Measurements from ENCODE around the gene D2HGDH.
"Not testable (repeated sequence)": the region's sequence is repeated elsewhere in the genome, so short reads cannot be mapped to it uniquely, and the experiment has no call there.

Gene D2HGDH

DNA sequence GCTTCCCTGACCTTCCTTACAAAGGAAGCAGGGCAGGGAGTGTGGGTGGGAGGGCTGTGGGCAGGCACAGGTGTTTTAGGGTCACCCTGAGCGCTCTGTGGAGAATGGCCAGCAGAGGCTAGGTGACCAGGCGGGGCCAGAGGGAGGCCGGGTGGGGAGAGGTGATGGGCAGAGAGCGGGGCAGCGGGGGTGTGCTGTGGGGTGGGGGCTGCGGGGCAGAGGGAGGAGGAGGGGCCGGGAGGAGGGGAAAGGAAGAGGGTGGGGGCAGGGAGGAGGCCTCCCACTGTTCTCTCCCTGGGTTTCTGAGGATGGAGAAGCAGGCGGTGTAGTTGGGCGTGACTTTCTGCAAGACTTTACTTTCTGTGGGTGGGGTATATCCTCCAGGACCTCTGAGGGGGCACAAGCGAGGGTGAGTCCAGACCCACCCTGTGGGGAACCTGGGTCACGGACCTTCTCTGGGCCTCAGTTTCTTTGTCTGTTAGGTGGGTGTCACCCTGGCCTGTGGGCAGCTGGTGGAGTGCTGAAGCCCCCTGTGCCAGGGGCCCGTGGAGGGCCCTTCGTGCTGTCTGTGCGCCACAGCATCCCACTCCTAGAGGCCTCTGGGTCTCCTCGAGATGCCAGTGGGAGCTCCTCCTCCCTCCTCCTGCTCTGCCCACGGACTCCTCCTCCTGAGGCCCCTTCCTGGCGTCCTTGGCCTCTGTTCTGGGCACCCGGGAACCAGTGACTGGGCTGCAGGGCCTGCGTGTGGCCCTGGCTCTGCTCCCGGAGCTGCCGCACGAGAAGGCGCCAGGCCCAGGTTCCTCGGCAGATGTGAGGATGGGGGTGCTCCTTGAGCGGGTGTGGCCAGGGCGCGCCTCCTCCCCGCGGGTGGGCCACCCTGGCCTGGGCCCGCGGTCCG is 68.2 kb downstream of the D2HGDH start:
- ATAC-seq (ENCODE audit: low read depth) = no peak
- H3K27ac Mint-ChIP-seq = no peak overlapping the region
- DNase-seq (ENCODE audit: low spot score in 2 of 2) = no peak
- no peaks in the 10 kb centered on the region for H3K27me3 Mint-ChIP-seq
- no peaks in the 10 kb centered on the region for H3K36me3 Mint-ChIP-seq
- no peaks in the 10 kb centered on the region for H3K9me3 Mint-ChIP-seq
- H3K4me3 Mint-ChIP-seq = no peak overlapping the region
- H3K4me1 Mint-ChIP-seq = peaks cover 7% of the 10 kb centered on the region

DNA sequence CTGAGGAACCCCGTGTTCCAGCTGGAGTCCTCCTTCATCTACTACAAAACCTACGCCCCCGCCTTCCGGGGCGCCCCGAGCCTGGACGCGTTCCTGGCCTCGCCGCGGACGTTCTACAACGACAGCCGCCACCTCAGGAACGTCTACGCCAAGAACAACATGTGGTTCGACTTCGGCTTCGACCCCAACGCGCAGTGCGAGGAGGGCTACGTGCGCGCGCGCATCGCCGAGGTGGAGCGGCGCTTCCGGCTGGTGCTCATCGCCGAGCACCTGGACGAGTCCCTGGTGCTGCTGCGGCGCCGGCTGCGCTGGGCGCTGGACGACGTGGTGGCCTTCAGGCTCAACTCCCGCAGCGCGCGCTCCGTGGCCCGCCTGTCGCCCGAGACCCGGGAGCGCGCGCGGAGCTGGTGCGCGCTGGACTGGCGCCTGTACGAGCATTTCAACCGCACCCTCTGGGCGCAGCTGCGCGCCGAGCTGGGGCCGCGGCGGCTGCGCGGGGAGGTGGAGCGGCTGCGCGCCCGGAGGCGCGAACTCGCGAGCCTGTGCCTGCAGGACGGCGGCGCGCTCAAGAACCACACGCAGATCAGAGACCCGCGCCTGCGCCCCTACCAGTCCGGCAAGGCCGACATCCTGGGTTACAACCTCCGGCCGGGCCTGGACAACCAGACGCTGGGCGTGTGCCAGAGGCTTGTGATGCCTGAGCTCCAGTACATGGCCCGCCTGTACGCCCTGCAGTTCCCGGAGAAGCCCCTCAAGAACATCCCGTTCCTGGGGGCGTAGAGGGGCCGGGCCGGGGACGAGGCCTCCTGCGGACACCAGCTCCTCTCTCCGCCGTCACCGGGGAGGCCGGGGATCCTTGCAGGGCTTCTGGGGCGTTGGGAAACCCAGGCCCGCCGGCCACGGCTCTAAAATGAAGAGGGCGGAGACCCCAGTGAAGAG is 69.2 kb downstream of the D2HGDH start:
- Mint-ChIP-seq H3K27me3 (peaks cover 4% of the 10 kb centered on the region), H3K4me3 (peak overlapping the region; percentile 65), H3K4me1 (peaks cover 7% of the 10 kb centered on the region), H3K27ac (no peak overlapping the region), H3K36me3 (no peaks in the 10 kb centered on the region), H3K9me3 (no peaks in the 10 kb centered on the region)
- ATAC-seq (ENCODE audit: low read depth) (peak; percentile 72), DNase-seq (ENCODE audit: low spot score in 2 of 2) (no peak)

DNA sequence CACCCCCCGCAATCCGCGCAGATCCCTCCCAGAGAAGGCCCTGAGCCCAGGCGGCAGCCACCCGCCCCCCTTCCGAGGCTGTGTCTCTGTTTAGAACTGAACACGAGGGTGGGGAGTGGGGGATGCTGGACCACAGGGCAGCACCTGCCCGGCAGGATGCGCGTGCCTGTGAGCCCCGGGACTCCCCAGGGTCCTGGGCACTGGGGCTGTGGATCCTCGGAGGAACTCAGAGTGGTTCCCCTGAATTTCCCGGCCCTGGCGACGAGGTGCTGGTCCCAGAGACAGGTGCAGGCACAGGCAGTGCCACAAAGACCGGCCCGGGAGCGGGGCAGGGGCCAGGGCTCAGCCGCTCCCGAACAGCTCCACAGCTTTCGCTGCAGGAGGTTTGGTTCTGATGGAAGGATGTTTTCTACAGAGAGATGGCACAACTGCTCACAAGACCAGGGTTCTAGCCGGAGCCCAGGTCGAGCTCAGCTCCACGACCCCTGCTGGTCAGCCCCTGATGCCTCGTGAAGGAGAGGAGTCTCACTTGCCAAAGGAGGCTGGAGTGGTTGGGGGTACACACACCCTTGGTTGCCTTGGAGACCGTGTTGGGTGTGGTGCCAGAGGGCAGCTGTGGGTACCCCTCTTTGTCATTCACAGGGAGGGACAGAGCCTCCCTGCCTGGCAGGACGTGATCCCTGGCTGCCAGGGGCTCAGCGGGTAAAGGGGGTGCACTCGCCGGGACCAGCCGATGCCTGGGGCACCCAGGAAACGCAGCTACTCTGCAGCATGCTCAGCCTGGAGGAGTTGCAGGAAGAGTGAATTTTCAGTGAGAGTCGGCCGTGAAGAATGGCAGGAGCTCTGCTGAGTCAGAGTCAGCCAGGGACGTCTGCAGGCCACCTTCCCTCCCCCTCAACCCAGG is 70.1 kb downstream of the D2HGDH start:
- DNase-seq (ENCODE audit: low spot score in 2 of 2) (no peak), ATAC-seq (ENCODE audit: low read depth) (peak; percentile 34)
- no peaks in the 10 kb centered on the region for H3K9me3 Mint-ChIP-seq
- H3K27me3 Mint-ChIP-seq = peaks cover 4% of the 10 kb centered on the region
- H3K27ac Mint-ChIP-seq = no peak overlapping the region
- H3K4me1 Mint-ChIP-seq = peaks cover 7% of the 10 kb centered on the region
- peak overlapping the region; percentile 27 for H3K4me3 Mint-ChIP-seq
- H3K36me3 Mint-ChIP-seq = no peaks in the 10 kb centered on the region

DNA sequence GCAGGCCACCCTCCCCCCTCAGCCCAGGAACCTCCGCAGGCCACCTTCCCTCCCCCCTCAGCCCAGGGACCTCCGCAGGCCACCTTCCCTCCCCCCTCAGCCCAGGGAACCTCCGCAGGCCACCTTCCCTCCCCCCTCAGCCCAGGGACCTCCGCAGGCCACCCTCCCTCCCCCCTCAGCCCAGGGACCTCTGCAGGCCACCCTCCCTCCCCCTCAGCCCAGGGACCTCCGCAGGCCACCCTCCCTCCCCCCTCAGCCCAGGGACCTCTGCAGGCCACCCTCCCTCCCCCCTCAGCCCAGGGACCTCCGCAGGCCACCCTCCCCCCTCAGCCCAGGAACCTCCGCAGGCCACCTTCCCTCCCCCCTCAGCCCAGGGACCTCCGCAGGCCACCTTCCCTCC is 71.8 kb downstream of the D2HGDH start:
- not testable (repeated sequence) for H3K36me3 Mint-ChIP-seq; DNase-seq (ENCODE audit: low spot score in 2 of 2); H3K9me3 Mint-ChIP-seq; H3K4me3 Mint-ChIP-seq; ATAC-seq (ENCODE audit: low read depth); H3K27ac Mint-ChIP-seq; H3K27me3 Mint-ChIP-seq; H3K4me1 Mint-ChIP-seq

DNA sequence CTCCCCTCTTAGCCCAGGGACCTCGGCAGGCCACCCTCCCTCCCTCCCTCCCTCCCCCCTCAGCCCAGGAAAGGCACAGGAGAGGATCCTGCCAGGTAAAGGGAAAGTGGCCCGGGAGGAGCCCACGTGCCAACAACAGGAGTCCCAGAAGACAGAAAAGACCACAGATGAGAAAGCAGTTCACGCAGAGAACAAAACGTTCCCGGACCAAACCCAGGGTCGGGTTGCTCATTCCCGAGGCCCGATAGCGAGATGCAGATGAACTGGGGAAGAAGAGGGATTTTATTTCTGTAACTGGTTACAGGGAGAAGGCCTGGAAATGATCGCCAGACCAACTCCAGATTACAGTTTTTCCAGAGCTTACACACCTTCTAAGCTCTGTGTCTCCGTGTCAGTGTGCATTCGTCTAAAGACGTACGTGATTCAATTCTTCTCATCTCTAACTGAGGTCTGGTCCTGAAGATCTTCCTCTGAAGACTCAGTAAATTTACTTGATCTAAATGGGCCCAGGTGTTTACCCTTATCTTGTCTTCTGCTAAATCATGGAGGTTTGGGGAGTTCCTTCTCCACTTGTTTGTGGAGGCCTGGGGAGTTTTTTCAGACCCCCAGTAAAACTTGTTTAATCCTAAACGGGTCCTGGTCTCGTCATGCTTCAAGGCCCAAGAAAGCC is 73.8 kb downstream of the D2HGDH start:
- H3K9me3 Mint-ChIP-seq = no peaks in the 10 kb centered on the region
- ATAC-seq (ENCODE audit: low read depth) (no peak), DNase-seq (ENCODE audit: low spot score in 2 of 2) (no peak)
- H3K4me1 Mint-ChIP-seq = peaks cover 7% of the 10 kb centered on the region
- H3K27me3 Mint-ChIP-seq = peaks cover 4% of the 10 kb centered on the region
- H3K36me3 Mint-ChIP-seq = no peaks in the 10 kb centered on the region
- no peak overlapping the region for H3K4me3 Mint-ChIP-seq
- H3K27ac Mint-ChIP-seq = peak overlapping the region; percentile 36

DNA sequence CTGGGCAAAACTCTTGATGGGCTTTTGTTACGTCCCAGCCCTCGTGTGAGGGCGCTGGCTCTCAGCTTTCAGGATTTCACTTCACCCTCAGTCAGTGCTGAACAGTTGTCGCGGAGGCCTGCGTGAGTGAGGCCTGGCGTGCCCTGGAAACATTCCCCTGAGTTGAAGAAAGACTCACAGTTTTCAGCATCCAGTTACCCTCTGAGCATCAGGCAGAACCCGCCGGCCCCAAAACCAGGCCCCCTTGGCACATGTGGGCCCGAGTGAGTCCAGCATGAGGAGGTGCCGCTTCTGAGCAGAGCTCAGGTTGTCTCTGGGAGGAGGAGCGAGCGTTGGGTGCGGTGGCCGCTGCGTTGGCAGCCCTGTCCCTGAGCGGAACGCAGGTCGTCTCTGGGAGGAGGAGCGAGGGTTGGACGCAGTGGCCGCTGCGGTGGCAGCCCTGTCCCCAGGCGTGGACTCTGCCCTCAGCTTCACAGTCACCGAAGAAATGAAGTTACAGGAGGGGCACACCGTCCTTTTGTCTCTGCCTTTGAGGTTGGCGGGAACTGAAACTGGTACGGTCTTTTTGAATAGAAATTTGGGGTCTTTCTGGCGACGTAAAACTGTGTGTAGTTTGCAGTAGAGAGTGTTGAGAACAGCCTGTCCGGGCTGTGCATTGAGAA is 74.4 kb downstream of the D2HGDH start, which contains the start of gene NEU4:
TSS of gene NEU4 (plus strand) at position 473 of the 662 bp plus-strand sequence. CDS start 5,292 bp downstream, outside the sequence.
- DNase-seq (ENCODE audit: low spot score in 2 of 2) (no peak), ATAC-seq (ENCODE audit: low read depth) (no peak)
- no peak within 1 kb of the TSS for H3K4me3 Mint-ChIP-seq
- no peaks in the 10 kb centered on the region for H3K36me3 Mint-ChIP-seq
- H3K4me1 Mint-ChIP-seq = peaks cover 6% of the 10 kb centered on the region
- H3K27me3 Mint-ChIP-seq = peaks cover 4% of the 10 kb centered on the region
- H3K27ac Mint-ChIP-seq = peak within 1 kb of the TSS; percentile 36
- H3K9me3 Mint-ChIP-seq = no peaks in the 10 kb centered on the region

DNA sequence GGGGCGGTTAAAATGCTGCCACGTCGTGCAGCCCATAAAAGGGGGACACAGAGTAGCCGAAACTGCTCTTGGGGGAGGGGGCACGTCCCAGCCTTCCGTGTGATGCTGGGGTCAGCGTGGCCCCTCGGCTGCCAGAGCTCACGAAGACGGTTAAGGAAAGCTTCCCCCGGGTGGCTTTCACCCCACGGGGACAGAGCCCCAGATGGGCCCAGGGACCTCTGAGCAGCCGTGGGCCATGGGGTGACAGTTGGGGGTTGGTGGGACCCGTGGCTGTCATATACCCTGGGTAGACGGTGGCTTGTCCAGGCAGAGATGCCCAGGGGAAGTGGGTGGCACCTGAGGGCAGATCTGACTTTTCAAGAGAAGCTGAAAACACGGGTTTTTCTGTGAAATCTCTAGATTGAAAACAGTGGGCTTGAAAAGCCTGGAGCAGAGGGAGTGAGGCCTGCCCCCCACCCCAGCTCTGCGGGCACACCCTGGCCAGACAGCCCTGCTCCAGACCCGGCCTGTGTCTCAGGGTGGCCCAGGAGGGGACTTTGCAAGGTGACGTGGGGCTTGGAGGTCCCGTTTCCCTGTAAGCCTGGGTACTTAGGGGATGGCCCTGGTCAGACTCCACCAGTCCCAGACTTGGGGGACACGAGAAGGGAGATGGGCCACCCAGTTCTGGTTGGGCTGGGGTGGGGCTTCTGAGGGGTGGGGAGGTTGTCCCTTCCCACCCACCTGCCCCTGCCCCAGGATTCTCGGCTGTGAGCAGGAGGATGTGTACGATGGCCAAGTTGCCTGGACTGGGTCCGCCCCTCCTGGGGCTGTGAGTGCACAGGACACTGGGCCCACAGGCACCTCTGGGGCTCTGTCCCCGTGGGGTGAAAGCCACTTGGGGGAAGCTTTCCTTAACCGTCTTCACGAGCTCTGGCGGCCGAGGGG is 75.2 kb downstream of the D2HGDH start:
- no peak for DNase-seq (ENCODE audit: low spot score in 2 of 2)
- Mint-ChIP-seq H3K36me3 (no peaks in the 10 kb centered on the region), H3K4me1 (peaks cover 7% of the 10 kb centered on the region), H3K27me3 (peaks cover 4% of the 10 kb centered on the region), H3K9me3 (no peaks in the 10 kb centered on the region), H3K27ac (peak overlapping the region; percentile 36), H3K4me3 (no peak overlapping the region)
- ATAC-seq (ENCODE audit: low read depth) = no peak

DNA sequence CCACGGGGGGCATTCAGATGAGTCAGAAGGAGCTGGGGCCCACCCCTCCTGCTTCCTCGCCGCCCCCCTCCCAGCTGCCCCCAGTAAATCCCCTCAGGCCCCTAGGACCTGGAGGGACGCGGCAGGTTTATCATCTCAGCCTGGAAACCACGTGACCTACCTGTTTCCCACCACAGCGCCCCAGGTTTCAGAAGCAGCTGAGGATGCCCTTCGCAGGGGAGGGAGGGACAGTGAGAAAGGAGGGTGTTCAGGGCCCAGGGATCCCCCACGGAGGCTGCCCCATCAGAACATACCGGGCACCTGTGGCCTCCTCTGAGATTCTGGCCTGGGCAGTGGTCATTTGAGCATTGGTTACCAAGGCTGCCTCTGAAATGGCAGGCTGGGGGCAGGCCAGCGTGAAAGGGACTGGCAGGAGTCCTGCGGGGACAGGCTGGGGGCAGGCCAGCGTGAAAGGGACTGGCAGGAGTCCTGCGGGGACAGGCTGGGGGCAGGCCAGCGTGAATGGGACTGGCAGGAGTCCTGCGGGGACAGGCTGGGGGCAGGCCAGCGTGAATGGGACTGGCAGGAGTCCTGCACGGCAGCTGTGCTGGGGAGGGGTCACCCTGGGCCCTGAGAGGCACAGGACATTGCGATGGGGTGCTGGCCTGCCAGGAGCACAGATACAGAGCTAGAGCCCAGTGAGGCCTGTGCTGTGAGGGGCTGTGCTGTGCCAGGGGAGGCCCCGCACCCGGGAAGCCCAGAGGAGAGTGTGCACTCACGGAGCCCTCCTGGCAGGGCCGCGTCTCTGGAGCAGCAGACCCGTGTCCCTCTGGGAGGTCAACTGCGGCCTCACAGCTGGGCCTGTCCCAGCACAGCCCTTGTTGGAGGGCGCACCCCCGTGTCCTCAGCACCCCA is 76.1 kb downstream of the D2HGDH start:
- no peak overlapping the region for H3K4me3 Mint-ChIP-seq
- peaks cover 9% of the 10 kb centered on the region for H3K27me3 Mint-ChIP-seq
- ATAC-seq (ENCODE audit: low read depth) (no peak), DNase-seq (ENCODE audit: low spot score in 2 of 2) (no peak)
- H3K9me3 Mint-ChIP-seq = no peaks in the 10 kb centered on the region
- peaks cover 3% of the 10 kb centered on the region for H3K4me1 Mint-ChIP-seq
- H3K27ac Mint-ChIP-seq = peak overlapping the region; percentile 36
- no peaks in the 10 kb centered on the region for H3K36me3 Mint-ChIP-seq

DNA sequence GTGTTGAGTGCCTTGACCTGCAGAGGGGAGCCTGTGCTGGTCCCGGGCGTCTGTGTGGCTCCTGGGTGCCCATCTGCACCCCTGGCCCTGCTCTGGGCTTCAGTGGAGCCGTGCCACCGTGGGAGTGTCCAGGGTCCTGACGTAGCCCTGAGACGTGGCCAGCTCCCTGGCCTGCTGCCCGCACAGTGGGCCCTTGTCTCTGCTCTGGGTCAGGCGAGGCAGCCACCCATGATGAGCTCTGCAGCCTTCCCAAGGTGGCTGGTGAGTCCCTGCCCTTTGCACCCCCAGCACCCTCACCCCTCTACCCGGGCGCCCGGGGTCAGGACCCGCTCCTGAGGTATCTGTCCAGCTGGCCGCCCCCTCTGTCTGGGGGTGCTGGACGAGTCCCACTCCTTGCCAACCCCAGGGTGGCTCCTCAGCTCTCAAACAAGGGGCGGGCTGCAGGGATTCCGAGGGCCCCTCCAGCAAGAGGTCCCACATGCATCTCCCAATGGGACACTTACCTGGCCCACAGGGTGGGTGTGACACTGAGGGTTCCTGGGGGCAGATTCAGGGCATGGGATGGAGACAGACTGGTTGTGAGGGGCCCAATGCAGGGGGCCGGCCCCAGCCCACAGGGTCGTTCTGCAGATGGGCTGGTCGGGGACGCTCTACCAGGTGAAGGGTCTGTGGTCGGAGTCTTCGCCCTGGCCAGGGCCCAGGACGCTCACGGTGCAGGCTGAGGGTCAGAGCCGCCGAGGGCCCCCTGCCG is 76.9 kb downstream of the D2HGDH start:
- no peaks in the 10 kb centered on the region for H3K36me3 Mint-ChIP-seq
- no peak for DNase-seq (ENCODE audit: low spot score in 2 of 2)
- no peak for ATAC-seq (ENCODE audit: low read depth)
- no peak overlapping the region for H3K27ac Mint-ChIP-seq
- peaks cover 11% of the 10 kb centered on the region for H3K27me3 Mint-ChIP-seq
- no peaks in the 10 kb centered on the region for H3K9me3 Mint-ChIP-seq
- no peak overlapping the region for H3K4me3 Mint-ChIP-seq
- H3K4me1 Mint-ChIP-seq = peaks cover 3% of the 10 kb centered on the region

DNA sequence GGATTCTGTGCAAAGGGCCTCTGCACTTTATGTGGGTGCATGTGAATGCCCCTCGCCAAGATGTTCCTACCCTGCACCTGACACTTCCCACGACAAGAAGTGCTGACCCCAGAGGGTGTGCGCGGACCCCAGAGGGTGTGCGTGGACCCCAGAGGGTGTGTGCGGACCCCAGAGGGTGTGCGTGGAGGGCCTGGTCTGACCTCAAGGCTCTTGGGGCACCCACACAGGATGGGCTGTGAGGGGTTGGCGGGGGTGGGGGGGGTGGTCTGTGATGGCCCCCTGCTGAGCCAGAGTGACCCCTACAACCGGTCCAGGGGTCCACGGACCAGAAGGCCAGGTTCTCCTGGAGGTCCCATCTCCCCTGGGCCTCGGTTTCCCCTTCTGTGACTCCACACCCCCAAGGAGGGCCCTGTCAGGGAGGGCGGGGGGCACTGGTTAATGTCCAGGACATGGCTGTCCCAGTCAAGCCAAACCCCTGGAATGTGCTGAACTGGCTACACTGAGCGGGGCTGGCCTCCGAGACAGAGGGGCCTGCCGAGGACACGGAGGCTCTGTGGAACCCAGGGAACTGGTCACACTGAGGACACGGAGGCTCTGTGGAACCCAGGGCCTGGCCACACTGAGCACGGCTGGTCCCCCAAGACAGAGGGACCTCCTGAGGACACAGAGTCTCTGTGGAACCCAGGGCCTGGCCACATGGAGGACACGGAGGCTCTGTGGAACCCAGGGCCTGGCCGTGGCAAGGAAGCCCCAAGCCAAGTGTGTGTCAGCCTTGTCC is 77.7 kb downstream of the D2HGDH start:
- H3K27me3 Mint-ChIP-seq = peaks cover 11% of the 10 kb centered on the region
- no peak for ATAC-seq (ENCODE audit: low read depth)
- peaks cover 3% of the 10 kb centered on the region for H3K4me1 Mint-ChIP-seq

More for the DNA sequence above, 77.7 kb downstream of the D2HGDH start:
- DNase-seq (ENCODE audit: low spot score in 2 of 2) = no peak
- no peaks in the 10 kb centered on the region for H3K36me3 Mint-ChIP-seq
- no peaks in the 10 kb centered on the region for H3K9me3 Mint-ChIP-seq
- no peak overlapping the region for H3K4me3 Mint-ChIP-seq
- H3K27ac Mint-ChIP-seq = no peak overlapping the region

Data from memory B cell (primary cell).